ENCODE data around the gene INO80E.

The INO80E gene

GRCh38 chr16:29992344-29992967 is 3.6 kb upstream of the INO80E start:
- TF ChIP-seq CTCF (IDR thresholded peaks at IDR 0.05): no peak

GRCh38 chr16:29993191-29993902 is 2.7 kb upstream of the INO80E start:
- TF ChIP-seq CTCF (IDR thresholded peaks at IDR 0.05): no peak

DNA sequence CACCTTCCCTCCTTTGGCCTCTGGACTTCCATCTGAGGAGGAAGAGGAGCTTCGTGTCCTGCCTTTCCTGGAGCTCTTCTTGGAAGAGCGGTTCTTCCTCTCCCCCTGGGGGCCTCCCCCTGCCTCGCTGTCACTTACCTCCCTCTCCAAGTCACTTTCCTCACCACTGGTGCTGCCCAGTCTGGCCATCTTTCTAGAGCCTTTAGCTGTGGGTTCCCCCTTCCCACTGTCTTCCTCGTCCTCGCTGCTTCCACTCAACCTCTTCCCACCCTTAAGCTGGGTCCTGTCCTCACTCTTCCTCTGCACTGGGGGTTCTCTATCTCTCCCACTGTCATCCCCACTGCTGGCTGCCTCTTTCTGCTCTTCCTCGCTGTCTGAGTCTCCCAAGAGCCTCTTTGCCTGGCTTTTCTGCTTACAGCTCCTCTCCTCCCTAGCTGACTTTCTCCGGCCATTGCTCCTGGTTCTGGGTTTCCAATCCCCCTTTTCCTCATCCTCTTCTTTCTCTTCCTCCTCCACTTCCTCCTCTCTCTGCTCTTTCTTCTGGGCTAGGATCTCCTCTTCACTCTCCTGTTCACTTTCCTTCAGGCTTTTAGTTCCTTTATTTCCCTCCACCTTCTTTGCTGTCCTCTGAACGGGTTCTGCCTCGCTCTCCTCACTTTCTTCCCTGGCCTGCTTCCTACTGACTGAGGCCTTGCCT is 2.0 kb upstream of the INO80E start:
- TF ChIP-seq CTCF (IDR thresholded peaks at IDR 0.05): no peak

- no peak for TF ChIP-seq CTCF (IDR thresholded peaks at IDR 0.05)
Observed at GRCh38 chr16:29994600-29995323, 1.3 kb upstream of the INO80E start.

GRCh38 chr16:29995324-29995910 is 624 bp upstream of the INO80E start, which contains the start of gene HIRIP3:
Gene HIRIP3, minus strand, starts transcription at chr16:29995617. Its CDS starts 12 bp downstream, at chr16:29995605.
- no peak for TF ChIP-seq CTCF (IDR thresholded peaks at IDR 0.05)

DNA sequence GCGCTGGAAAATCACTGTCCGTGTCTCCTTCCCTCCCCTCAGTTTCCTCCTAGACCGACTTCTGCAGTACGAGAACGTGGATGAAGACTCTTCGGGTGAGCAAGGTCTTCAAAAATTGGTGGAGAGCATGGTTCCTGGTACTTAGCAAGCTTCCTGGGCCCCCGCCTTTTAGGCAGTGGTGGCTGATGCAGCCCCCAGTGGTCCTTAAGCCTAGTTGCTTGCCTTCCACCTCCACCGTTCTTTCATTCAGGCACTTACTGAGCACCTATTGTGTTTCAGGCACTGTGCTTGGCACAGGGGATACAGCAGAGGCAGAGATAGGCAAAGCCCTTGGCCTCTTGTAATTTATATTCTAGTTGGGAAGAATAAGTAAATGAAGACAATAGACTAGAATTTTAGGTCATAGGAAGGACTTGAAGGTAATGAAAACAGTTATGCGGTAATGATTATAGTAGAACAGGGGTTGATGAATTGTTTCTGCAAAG is 767 bp downstream of the INO80E start:
- no peak for TF ChIP-seq CTCF (IDR thresholded peaks at IDR 0.05)

DNA sequence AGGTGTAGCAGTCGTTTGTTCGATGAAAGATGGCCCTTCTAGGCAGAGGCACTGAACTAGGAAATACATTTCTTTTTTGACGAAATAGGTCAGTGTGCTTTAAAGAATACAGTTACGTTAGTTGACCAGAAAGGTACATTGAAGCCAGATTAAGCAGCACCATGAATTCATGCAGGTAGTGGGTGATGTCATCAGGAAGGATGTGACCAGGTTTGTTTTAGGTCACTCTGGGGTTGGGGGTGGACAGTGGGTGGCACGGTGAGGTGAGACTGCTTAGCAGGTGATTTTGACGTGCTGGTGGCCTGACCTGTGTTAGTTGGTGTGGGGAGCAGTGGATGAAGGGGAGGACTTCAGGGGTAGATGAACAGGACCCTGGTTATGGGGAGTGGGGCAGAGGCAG is 3.6 kb downstream of the INO80E start:
- TF ChIP-seq CTCF (IDR thresholded peaks at IDR 0.05): no peak
